WERI-Rb-1 (cell line): ENCODE data around the gene ARMC9.
"Not testable (repeated sequence)": the region's sequence is repeated elsewhere in the genome, so short reads cannot be mapped to it uniquely, and the experiment has no call there.

Experiments
- DNase-seq: peaks from one replicate; pipeline ENCODE4 v3.0.0-alpha.2; 2020
- H3K27ac ChIP-seq: fragments of 250-450 bp; sonication (Bioruptor Pico); 2 replicates; pipeline ENCODE4 v1.5.1; 2020; ENCODE audit warnings: mild to moderate bottlenecking, moderate library complexity
- H3K27me3 ChIP-seq: fragments of 250-450 bp; sonication (Bioruptor Pico); 2 replicates; pipeline ENCODE4 v1.5.1; 2021; ENCODE audit warnings: mild to moderate bottlenecking, low read depth, moderate library complexity; ENCODE audit not compliant: insufficient read depth, severe bottlenecking
- H3K36me3 ChIP-seq: fragments of 250-450 bp; sonication (Bioruptor Pico); 2 replicates; pipeline ENCODE4 v1.5.1; 2020; ENCODE audit warnings: mild to moderate bottlenecking, moderate library complexity
- H3K4me3 ChIP-seq: 2 replicates; pipeline ENCODE4 v1.5.1; 2011; ENCODE audit warnings: low read depth, mild to moderate bottlenecking, control low read depth, low read length
- H3K9me3 ChIP-seq: fragments of 250-450 bp; sonication (Bioruptor Pico); 2 replicates; pipeline ENCODE4 v1.5.1; 2021; ENCODE audit warnings: mild to moderate bottlenecking, moderate library complexity; ENCODE audit not compliant: severe bottlenecking
- TF ChIP-seq, protein P1 (sequence below): IDR thresholded peaks from 2 replicates; pipeline ENCODE4 v1.5.1; 2011; ENCODE audit warnings: low read depth, mild to moderate bottlenecking, control low read depth, inconsistent platforms, low read length

ARMC9 gene

DNA sequence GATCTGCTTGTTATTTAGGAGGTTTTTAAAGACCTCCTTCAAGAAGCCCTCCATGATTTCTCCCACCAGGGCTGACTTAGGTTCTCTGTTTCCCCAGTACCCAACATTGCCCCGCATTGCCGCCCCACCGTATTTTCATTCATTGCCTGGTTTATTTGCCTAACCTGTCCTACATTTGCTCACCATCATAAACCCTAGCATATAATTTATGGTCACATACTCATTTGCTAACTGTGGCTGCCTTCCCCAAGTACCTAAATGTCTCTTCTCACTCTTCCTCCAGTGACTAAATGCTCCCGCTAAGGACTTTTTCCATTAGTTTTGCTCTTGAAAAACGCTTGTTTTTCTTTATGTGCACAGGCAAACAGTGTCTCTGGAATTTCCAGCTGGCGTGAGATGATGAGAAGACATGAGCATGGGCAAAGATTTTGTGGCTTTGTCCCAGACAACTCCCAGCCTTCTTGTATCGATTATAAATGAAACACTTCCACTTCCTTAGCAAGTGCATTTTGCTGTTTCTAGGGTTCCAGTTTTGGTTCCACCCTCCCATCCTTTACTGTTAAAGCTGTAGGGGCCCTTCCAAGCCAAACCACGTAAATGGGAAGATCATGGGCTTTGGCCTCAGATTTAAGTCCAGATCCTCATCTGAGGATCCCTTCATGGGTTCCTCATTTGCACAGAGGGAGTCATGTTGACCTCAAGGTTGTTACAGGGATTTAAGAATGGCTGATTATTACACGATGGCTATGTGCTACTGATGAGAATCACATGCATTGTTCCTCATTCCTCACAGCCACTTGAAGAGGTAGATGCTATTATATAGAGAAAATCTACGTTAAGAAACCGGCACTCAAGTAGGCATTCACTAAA lies 21.0 kb upstream of the ARMC9 start:
- H3K36me3 ChIP-seq: peaks cover 18% of the 10 kb centered on the region
- no peak overlapping the region for H3K27ac ChIP-seq
- no peak for DNase-seq

DNA sequence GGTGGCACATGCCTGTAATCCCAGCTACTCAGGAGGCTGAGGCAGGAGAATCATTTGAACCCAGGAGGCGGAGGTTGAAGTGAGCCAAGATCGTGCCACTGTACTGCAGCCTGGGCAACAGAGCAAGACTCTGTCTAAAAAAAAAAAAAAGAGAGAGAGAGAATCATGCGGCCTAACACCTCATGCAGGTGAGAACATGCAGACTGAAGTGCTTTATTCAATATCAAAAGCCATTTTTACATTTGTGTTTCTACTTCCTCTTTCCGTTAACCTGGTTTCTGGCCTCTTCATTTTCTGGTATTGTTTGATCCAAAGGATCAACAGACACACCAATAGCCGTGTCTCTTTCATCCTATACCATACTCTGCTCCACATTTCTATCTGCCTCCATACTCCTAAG lies 19.6 kb upstream of the ARMC9 start:
- peaks cover 12% of the 10 kb centered on the region for H3K36me3 ChIP-seq
- not testable (repeated sequence) for DNase-seq, H3K27me3 ChIP-seq, H3K4me3 ChIP-seq, H3K27ac ChIP-seq, H3K9me3 ChIP-seq

More for the DNA sequence above, 21.0 kb upstream of the ARMC9 start:
- Histone ChIP-seq H3K4me3 (no peak overlapping the region), H3K9me3 (no peaks in the 10 kb centered on the region), H3K27me3 (no peaks in the 10 kb centered on the region)
- TF ChIP-seq, protein P1, sequence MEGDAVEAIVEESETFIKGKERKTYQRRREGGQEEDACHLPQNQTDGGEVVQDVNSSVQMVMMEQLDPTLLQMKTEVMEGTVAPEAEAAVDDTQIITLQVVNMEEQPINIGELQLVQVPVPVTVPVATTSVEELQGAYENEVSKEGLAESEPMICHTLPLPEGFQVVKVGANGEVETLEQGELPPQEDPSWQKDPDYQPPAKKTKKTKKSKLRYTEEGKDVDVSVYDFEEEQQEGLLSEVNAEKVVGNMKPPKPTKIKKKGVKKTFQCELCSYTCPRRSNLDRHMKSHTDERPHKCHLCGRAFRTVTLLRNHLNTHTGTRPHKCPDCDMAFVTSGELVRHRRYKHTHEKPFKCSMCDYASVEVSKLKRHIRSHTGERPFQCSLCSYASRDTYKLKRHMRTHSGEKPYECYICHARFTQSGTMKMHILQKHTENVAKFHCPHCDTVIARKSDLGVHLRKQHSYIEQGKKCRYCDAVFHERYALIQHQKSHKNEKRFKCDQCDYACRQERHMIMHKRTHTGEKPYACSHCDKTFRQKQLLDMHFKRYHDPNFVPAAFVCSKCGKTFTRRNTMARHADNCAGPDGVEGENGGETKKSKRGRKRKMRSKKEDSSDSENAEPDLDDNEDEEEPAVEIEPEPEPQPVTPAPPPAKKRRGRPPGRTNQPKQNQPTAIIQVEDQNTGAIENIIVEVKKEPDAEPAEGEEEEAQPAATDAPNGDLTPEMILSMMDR: no peak

DNA sequence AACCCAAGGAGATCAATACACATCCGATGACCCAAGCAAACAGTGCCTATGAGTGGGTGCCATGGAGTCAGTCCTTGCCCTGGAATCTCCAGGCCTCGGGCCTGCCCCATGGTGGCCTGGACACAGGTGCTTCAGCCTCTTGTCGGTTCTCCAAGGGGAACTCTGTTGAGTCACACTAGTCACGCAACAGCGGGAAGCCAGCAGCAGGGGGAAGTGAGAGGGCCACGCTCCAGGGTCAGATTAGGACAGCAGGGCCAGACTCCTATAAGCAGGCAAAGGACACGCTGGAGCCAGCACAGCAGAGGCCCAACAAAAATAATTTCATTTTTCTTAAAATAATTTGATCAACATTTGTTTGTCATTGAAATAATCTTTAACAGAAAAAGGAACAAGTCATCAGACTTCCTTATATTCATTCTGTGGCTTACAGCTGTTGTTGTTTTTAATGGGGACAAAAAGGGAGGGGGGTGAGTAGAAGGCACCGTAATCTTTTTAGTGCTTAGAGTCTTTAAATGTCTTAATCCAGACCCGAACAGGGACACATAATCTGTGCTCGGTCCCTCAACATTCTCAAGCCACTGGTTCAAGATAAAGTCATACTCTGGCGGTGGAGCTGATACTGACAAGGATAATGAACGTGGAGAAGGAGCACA lies 16.4 kb upstream of the ARMC9 start:
- peak; percentile 89 for DNase-seq
- H3K9me3 ChIP-seq: no peaks in the 10 kb centered on the region
- H3K36me3 ChIP-seq: no peaks in the 10 kb centered on the region
- H3K4me3 ChIP-seq: no peak overlapping the region; the same call in 1 of the 2 replicates
- TF ChIP-seq, protein P1: no peak
- peak overlapping the region; percentile 23 for H3K27ac ChIP-seq
- H3K27me3 ChIP-seq: no peaks in the 10 kb centered on the region

DNA sequence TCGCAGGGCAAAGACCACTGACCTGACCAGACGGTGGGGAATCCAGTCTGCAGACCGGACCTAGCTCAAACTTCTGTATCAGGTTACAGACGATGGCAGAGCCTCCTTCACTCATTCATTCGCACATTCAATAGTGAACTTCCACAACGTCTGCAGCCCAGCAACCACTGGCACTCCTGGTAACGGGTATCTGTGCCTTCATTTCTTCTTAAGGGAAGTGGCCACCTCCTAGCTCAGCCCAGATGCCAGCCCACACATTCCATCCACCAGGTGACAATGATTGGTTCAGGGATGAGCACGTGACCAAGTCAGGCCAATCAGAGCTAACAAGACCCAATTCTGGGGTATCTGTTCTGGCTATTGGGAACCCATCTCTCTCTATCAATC lies 15.9 kb upstream of the ARMC9 start:
- peak overlapping the region; percentile 23 for H3K27ac ChIP-seq
- TF ChIP-seq, protein P1: no peak
- no peaks in the 10 kb centered on the region for H3K9me3 ChIP-seq
- H3K4me3 ChIP-seq: no peak overlapping the region; the same call in 1 of the 2 replicates
- H3K27me3 ChIP-seq: no peaks in the 10 kb centered on the region
- DNase-seq: no peak
- no peaks in the 10 kb centered on the region for H3K36me3 ChIP-seq

GRCh38 chr2:231183851-231184250 lies 14.6 kb upstream of the ARMC9 start:
- Histone ChIP-seq H3K36me3 (no peaks in the 10 kb centered on the region), H3K27ac (no peak overlapping the region), H3K9me3 (no peaks in the 10 kb centered on the region), H3K27me3 (no peaks in the 10 kb centered on the region), H3K4me3 (no peak overlapping the region)
- TF ChIP-seq, protein P1: no peak
- no peak for DNase-seq

GRCh38 chr2:231184319-231184718 lies 14.1 kb upstream of the ARMC9 start:
- Histone ChIP-seq H3K27ac (no peak overlapping the region), H3K27me3 (no peaks in the 10 kb centered on the region), H3K9me3 (no peaks in the 10 kb centered on the region), H3K36me3 (no peaks in the 10 kb centered on the region), H3K4me3 (no peak overlapping the region)
- TF ChIP-seq, protein P1: no peak
- DNase-seq: no peak
